Prostate gland (tissue), 2 donors: ENCODE data around the gene E4F1.

Experiments used
- CTCF ChIP-seq, 4 experiments: fragments of 200-600 bp in 2 of 4; fragments of 450-650 bp in 2 of 4; sonication (generic) in 2 of 4; IDR thresholded peaks; 1 replicate in 3 of 4; 2 replicates in 1 of 4; pipeline ENCODE4 v1.5.1; 2016 to 2019; ENCODE audit warnings: antibody characterized with exemption in 4 of 4, mild to moderate bottlenecking in 2 of 4, moderate library complexity in 2 of 4
- POLR2A ChIP-seq: fragments of 450-650 bp; IDR thresholded peaks from one replicate; pipeline ENCODE4 v1.6.1; 2016; ENCODE audit warnings: antibody characterized with exemption, mild to moderate bottlenecking

DNA sequence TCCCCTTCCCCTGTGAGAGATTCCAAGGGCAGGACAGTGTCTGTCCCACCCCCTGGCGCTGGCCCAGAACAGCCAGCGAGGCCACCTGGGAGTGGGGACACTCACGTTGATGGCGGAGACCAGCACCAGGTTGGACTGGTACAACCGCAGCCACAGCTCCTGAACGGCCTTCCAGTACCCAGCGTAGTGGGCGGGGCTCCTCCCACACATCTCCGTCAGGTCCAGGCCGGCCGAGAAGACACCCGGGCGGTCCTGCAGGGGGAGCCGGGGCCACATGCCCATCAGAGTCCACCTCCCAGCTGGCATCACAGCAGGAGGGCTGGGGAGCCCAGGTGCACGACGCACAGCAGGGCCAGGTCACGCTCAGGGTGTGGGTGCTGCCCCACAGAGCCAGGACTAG, 20.9 kb downstream of the E4F1 start:
- no peak for TF ChIP-seq POLR2A
- no peak for TF ChIP-seq CTCF (IDR thresholded peaks at IDR 0.05)
